Measurements from ENCODE around the gene TMEM163.

- TF ChIP-seq CTCF (IDR thresholded peaks at IDR 0.05) (no peak), POLR2A (IDR thresholded peaks at IDR 0.05) (no peak)
Observed at GRCh38 chr2:134601264-134601663, 117.5 kb downstream of the TMEM163 start.

All from uterus (tissue), 2 donors.